Caki2 (cell line): ENCODE measurements around the gene VCL. TPM values are rescaled to one million over a fixed set of nuclear protein-coding genes. Genes with fewer than 3 reads are reported as not detected.

ENCODE experiments used
- DNase-seq: peaks from one replicate; pipeline ENCODE4 v3.0.0-alpha.2; 2015; ENCODE audit warnings: low read depth
- in situ Hi-C: cut with HindIII; loops from 2 replicates; pipeline ENCODE4 v1.10.0; 2016; ENCODE audit warnings: low sequenced_read_pairs, low pct_unique_long_range_greater_than_20kb, mixed read lengths
- total RNA-seq: library from RNA; depleted of rRNA; stranded (reverse); fragments of >200 nt; shearing (Covaris generic); gene quantifications from 2 replicates; pipeline ENCODE4 v1.2.3, GENCODE V29; 2014; ENCODE audit warnings: low replicate concordance

The VCL gene
- total RNA-seq, 1 experiment from 2014 or later = 96.6 TPM

GRCh38 chr10:73969224-73969841, 28.6 kb upstream of the VCL start:
- in situ Hi-C loops = no loop called here
- no peak for DNase-seq

- DNase-seq = no peak
- in situ Hi-C loops = no loop called here
These were observed 27.1 kb upstream of the VCL start for GRCh38 chr10:73970845-73971244.

DNA sequence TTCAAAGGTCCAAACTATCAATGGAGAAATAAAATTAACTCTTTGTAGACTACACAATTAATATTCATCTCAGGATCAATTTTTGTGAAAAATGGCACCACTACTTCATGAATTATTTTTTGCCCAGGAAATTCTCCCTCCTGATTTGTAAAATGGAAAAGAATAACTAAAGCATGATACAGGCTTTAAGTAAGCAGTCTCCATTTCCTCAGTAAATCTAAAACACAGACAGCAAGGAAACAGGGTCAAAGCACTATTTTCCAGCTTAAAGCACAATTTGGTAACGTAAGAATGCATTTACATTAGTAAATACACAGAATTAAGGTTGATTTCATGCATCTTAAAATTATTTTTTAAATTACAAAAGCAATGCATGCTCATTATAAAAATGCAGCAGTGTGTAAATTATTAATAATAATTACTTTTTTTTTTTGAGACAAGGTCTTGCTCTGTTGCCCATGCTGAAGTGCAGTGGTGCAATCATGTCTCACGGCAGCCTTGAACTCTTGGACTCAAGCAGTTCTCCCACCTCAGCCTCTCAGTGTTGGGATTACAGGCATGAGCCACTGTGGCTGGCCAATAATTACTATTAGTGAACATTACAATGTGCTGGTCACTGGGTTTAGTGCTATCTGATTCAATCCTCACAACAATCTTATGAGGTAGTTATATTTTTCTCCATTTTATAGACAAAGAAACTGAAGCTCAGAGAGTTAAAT, 26.1 kb upstream of the VCL start:
- DNase-seq = no peak
- in situ Hi-C loops = no loop called here

DNA sequence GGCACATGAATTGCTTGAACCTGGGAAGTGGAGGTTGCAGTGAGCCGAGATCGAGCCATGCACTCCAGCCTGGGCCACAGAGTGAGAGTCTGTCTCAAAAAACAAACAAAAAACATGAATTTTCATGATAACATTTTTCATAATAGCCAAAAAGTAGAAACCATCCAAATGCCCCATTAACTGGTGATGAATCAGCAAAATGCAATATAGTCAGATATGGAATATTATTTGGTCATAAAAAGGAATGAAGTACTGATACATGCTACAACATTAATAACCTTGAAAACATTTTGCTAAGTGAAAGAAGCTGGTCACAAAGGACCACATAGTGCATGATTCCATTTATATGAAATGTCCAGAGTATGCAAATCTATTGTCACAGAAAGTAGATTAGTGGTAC, 24.5 kb upstream of the VCL start:
- no peak for DNase-seq
- in situ Hi-C loops = no loop called here

- in situ Hi-C loops = no loop called here
- DNase-seq = no peak
These were observed 23.5 kb upstream of the VCL start for GRCh38 chr10:73974309-73974946.

- no peak for DNase-seq
- in situ Hi-C loops = no loop called here
These were observed 22.5 kb upstream of the VCL start for GRCh38 chr10:73975388-73975787.

GRCh38 chr10:73979141-73979808, 18.6 kb upstream of the VCL start:
- in situ Hi-C loops = no loop called here
- no peak for DNase-seq

GRCh38 chr10:73979809-73980433, 18.0 kb upstream of the VCL start:
- in situ Hi-C loops = no loop called here
- DNase-seq = no peak

DNA sequence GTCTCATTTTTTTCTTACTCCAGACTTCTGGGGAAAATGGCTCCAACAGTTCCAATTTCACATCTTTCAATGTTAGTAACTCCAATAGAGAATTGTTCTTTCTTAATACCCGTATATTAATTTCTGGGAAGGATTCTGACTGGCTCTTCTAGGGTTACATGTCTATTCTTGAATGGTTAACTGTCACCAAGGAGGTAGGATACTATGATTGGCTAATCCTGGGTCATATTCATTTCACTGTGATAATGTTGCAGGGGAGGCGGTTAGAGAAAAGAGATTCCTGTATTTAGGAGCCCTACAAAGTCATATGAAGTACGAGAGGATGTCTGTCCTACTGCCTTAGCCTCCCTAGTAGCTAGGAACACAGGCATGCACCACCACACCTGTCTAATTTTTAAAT, 16.1 kb upstream of the VCL start:
- in situ Hi-C loops = no loop called here
- DNase-seq = no peak

- in situ Hi-C loops = no loop called here
- no peak for DNase-seq
These were observed 14.5 kb upstream of the VCL start for GRCh38 chr10:73983096-73984047.

GRCh38 chr10:73989594-73990150, 8.2 kb upstream of the VCL start:
- DNase-seq = no peak
- in situ Hi-C loops = no loop called here

GRCh38 chr10:73991203-73991883, 6.6 kb upstream of the VCL start:
- in situ Hi-C loops = no loop called here
- DNase-seq = no peak

- in situ Hi-C loops = no loop called here
- DNase-seq = no peak
These were observed 6.1 kb upstream of the VCL start for GRCh38 chr10:73991884-73992245.

DNA sequence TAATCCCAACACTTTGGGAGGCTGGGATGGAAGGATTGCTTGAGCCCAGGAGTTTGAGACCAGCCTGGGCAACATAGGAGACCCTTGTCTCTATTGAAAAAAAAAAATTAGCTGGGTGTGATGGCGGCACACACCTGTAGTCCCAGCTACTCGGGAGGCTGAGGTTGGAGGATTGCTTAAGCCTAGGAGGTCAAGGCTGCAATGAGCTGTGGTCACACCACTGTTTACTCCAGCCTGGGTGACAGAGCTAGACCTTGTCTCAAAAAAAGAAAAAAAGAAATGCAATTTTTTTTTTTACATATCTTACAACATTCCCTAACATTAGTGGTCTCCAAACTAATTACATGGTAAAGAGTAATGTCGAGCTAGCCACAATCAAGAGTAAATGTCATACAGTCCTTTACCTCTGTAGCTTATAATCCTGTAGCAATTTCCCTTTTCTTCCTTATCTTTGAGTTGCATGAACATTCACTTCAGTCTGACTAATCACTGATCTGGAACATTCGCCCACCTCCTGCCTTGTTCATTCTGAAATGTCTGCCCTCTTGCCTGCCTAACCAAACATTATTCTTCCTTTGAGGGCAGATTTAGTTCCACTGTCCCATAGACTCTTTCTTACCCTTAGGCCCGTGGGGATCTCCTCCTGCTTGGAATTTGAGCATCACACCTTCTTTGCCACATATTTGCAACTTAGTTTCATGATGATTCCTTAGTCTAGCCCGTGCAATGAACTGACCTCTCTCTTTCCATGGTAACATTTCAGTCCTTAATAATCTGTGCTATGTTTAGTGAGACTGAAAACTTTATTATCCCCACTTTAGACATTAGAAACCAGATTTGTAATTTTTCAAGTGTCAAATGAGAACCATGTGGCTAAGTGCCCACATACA, 4.8 kb upstream of the VCL start:
- DNase-seq = no peak
- in situ Hi-C loops = no loop called here

GRCh38 chr10:73995035-73995358, 2.9 kb upstream of the VCL start:
- in situ Hi-C loops = no loop called here
- DNase-seq = no peak

- DNase-seq = no peak
- in situ Hi-C loops = no loop called here
These were observed 492 bp upstream of the VCL start for GRCh38 chr10:73997461-73997786.

GRCh38 chr10:73998623-73998928, 660 bp downstream of the VCL start:
- DNase-seq = no peak
- in situ Hi-C loops = no loop called here
